ENCODE results near the gene RNF217. TPM values are rescaled to one million over a fixed set of nuclear protein-coding genes. Genes with fewer than 3 reads are reported as not detected.
"Not testable (repeated sequence)": the region's sequence is repeated elsewhere in the genome, so short reads cannot be mapped to it uniquely, and the experiment has no call there.

The RNF217 gene
- 7.4 and 10.6 TPM in 2 replicates for total RNA-seq (2014; rRNA removed; shearing (Covaris generic); ENCODE audit: low replicate concordance)

- DNase-seq, result peak; percentile 65
Measured at GRCh38 chr6:124961777-124962638, at the start of gene RNF217. TSS of gene RNF217 (plus strand) at chr6:124962437. CDS start at chr6:124962545, 108 bp downstream.

GRCh38 chr6:124913056-124913455, 49.2 kb upstream of the RNF217 start:
- no peak for DNase-seq
- no peaks in the 10 kb centered on the region for H3K27me3 ChIP-seq
- H3K36me3 ChIP-seq, result no peaks in the 10 kb centered on the region
- no peak overlapping the region for H3K4me3 ChIP-seq
- H3K9me3 ChIP-seq, result no peaks in the 10 kb centered on the region

More at GRCh38 chr6:124961777-124962638, at the start of gene RNF217:
- no peaks in the 10 kb centered on the region for H3K27me3 ChIP-seq
- H3K9me3 ChIP-seq, result no peaks in the 10 kb centered on the region
- peak within 1 kb of the TSS; percentile 62 for H3K4me3 ChIP-seq
- no peaks in the 10 kb centered on the region; the same call in 1 of the 2 replicates for H3K36me3 ChIP-seq

- no peaks in the 10 kb centered on the region for H3K27me3 ChIP-seq
- no peak for DNase-seq
- H3K9me3 ChIP-seq, result no peaks in the 10 kb centered on the region
- H3K4me3 ChIP-seq, result no peak overlapping the region
- no peaks in the 10 kb centered on the region for H3K36me3 ChIP-seq
Measured at GRCh38 chr6:124917769-124918168, 44.5 kb upstream of the RNF217 start.

GRCh38 chr6:124919703-124920102, 42.5 kb upstream of the RNF217 start:
- not testable (repeated sequence) for H3K27me3 ChIP-seq, H3K4me3 ChIP-seq, H3K36me3 ChIP-seq, DNase-seq, H3K9me3 ChIP-seq

GRCh38 chr6:124924333-124924759, 37.9 kb upstream of the RNF217 start:
- Histone ChIP-seq H3K9me3 (no peaks in the 10 kb centered on the region), H3K4me3 (no peak overlapping the region)
- no peak for DNase-seq

GRCh38 chr6:124926435-124926834, 35.8 kb upstream of the RNF217 start:
- no peak overlapping the region for H3K4me3 ChIP-seq
- DNase-seq, result no peak
- no peaks in the 10 kb centered on the region for H3K27me3 ChIP-seq
- no peaks in the 10 kb centered on the region for H3K36me3 ChIP-seq
- H3K9me3 ChIP-seq, result no peaks in the 10 kb centered on the region

More at GRCh38 chr6:124924333-124924759, 37.9 kb upstream of the RNF217 start:
- Histone ChIP-seq H3K36me3 (no peaks in the 10 kb centered on the region), H3K27me3 (no peaks in the 10 kb centered on the region)

GRCh38 chr6:124927806-124928205, 34.4 kb upstream of the RNF217 start:
- no peaks in the 10 kb centered on the region for H3K36me3 ChIP-seq
- no peak for DNase-seq
- H3K9me3 ChIP-seq, result no peaks in the 10 kb centered on the region
- no peak overlapping the region for H3K4me3 ChIP-seq
- no peaks in the 10 kb centered on the region for H3K27me3 ChIP-seq

- no peak for DNase-seq
- Histone ChIP-seq H3K4me3 (no peak overlapping the region), H3K36me3 (no peaks in the 10 kb centered on the region), H3K9me3 (no peaks in the 10 kb centered on the region), H3K27me3 (no peaks in the 10 kb centered on the region)
Measured at GRCh38 chr6:124928851-124929250, 33.4 kb upstream of the RNF217 start.

GRCh38 chr6:124937645-124938044, 24.6 kb upstream of the RNF217 start:
- Histone ChIP-seq H3K36me3 (no peaks in the 10 kb centered on the region), H3K27me3 (no peaks in the 10 kb centered on the region), H3K9me3 (no peaks in the 10 kb centered on the region), H3K4me3 (no peak overlapping the region)
- DNase-seq, result no peak

- Histone ChIP-seq H3K36me3 (no peaks in the 10 kb centered on the region), H3K27me3 (no peaks in the 10 kb centered on the region), H3K9me3 (no peaks in the 10 kb centered on the region), H3K4me3 (no peak overlapping the region)
- DNase-seq, result no peak
Measured at GRCh38 chr6:124941259-124941658, 21.0 kb upstream of the RNF217 start.

GRCh38 chr6:124943658-124944057, 18.6 kb upstream of the RNF217 start:
- Histone ChIP-seq H3K27me3 (no peaks in the 10 kb centered on the region), H3K36me3 (no peaks in the 10 kb centered on the region), H3K9me3 (no peaks in the 10 kb centered on the region), H3K4me3 (no peak overlapping the region)
- DNase-seq, result no peak

- DNase-seq, result no peak
- no peaks in the 10 kb centered on the region for H3K9me3 ChIP-seq
- no peaks in the 10 kb centered on the region for H3K27me3 ChIP-seq
- no peaks in the 10 kb centered on the region for H3K36me3 ChIP-seq
- no peak overlapping the region for H3K4me3 ChIP-seq
Measured at GRCh38 chr6:124947971-124948451, 14.2 kb upstream of the RNF217 start.

- DNase-seq, result no peak
- Histone ChIP-seq H3K9me3 (no peaks in the 10 kb centered on the region), H3K27me3 (no peaks in the 10 kb centered on the region), H3K4me3 (no peak overlapping the region), H3K36me3 (no peaks in the 10 kb centered on the region)
Measured at GRCh38 chr6:124949706-124950105, 12.5 kb upstream of the RNF217 start.

- DNase-seq, result no peak
- no peaks in the 10 kb centered on the region for H3K36me3 ChIP-seq
- no peak overlapping the region for H3K4me3 ChIP-seq
- no peaks in the 10 kb centered on the region for H3K9me3 ChIP-seq
- H3K27me3 ChIP-seq, result no peaks in the 10 kb centered on the region
Measured at GRCh38 chr6:124953808-124954207, 8.4 kb upstream of the RNF217 start.

GRCh38 chr6:124955108-124955856, 7.0 kb upstream of the RNF217 start:
- no peaks in the 10 kb centered on the region for H3K36me3 ChIP-seq
- H3K4me3 ChIP-seq, result no peak overlapping the region
- no peak for DNase-seq
- H3K27me3 ChIP-seq, result no peaks in the 10 kb centered on the region
- H3K9me3 ChIP-seq, result no peaks in the 10 kb centered on the region

- Histone ChIP-seq H3K27me3 (no peaks in the 10 kb centered on the region), H3K9me3 (no peaks in the 10 kb centered on the region), H3K4me3 (no peak overlapping the region), H3K36me3 (no peaks in the 10 kb centered on the region)
- DNase-seq, result no peak
Measured at GRCh38 chr6:124956018-124956417, 6.2 kb upstream of the RNF217 start.

- no peak for DNase-seq
- H3K36me3 ChIP-seq, result no peaks in the 10 kb centered on the region
- no peaks in the 10 kb centered on the region for H3K27me3 ChIP-seq
- H3K4me3 ChIP-seq, result no peak overlapping the region
- H3K9me3 ChIP-seq, result no peaks in the 10 kb centered on the region
Measured at GRCh38 chr6:124958149-124958548, 4.1 kb upstream of the RNF217 start.

Measured in MG63 (cell line).